IMR-90 (cell line): ENCODE measurements around the gene CDK14. TPM values are rescaled to one million over a fixed set of nuclear protein-coding genes. Genes with fewer than 3 reads are reported as not detected.

ENCODE experiments used
- ATAC-seq: fragments of 200-7000 bp; cut with Tn5 transposase; 2 replicates; pipeline ENCODE4 v1.9.1; 2020; ENCODE audit warnings: low read depth, mild to moderate bottlenecking, moderate library complexity
- BruUV-seq: library from RNA; stranded (reverse); fragments of 400-500 nt; replicated peaks from 2 replicates; lab custom pipeline; 2021; lab: Mats Ljungman, UMichigan
- CTCF ChIA-PET: fragments of 300-600 bp; formaldehyde crosslinking; extraction: SDS; loops from one replicate; lab custom pipeline; 2021; ENCODE audit warnings: antibody characterized with exemption; lab: Yijun Ruan, JAX
- POLR2A ChIA-PET: fragments of 300-600 bp; sonication (Branson Sonifier 250); formaldehyde crosslinking; loops from one replicate; lab custom pipeline; 2022; ENCODE audit warnings: antibody characterized with exemption; ENCODE audit not compliant: unreplicated experiment; lab: Charles Lee
- DNase-seq: peaks from one replicate; pipeline ENCODE4 v3.0.0; 2013
- H2AFZ ChIP-seq: replicated peaks from 2 replicates; pipeline ENCODE3; 2013; ENCODE audit warnings: low read length, mild to moderate bottlenecking; ENCODE audit not compliant: poor library complexity
- H2AK5ac ChIP-seq: 2 replicates; pipeline ENCODE4 v1.6.1; 2013; ENCODE audit warnings: low read depth, low read length, inconsistent platforms
- H2AK9ac ChIP-seq: replicated peaks from 2 replicates; pipeline ENCODE3; 2013; ENCODE audit warnings: mild to moderate bottlenecking, low read depth, low read length, moderate library complexity; ENCODE audit not compliant: poor library complexity
- H2BK120ac ChIP-seq: 2 replicates; pipeline ENCODE4 v1.6.1; 2013; ENCODE audit warnings: low read depth, low read length, inconsistent platforms
- H2BK15ac ChIP-seq: 3 replicates; pipeline ENCODE4 v1.6.1; 2013; ENCODE audit warnings: low read depth, low read length, inconsistent platforms
- H2BK20ac ChIP-seq: 2 replicates; pipeline ENCODE4 v1.6.1; 2013; ENCODE audit warnings: low read depth, mild to moderate bottlenecking, inconsistent platforms, low read length, moderate library complexity
- H2BK5ac ChIP-seq: 2 replicates; pipeline ENCODE4 v1.6.1; 2013; ENCODE audit warnings: mild to moderate bottlenecking, low read depth, low read length, inconsistent platforms; ENCODE audit not compliant: poor library complexity, severe bottlenecking
- H3K14ac ChIP-seq: replicated peaks from 2 replicates; pipeline ENCODE4 v1.6.1; 2013; ENCODE audit warnings: low read depth, low read length, inconsistent platforms
- H3K18ac ChIP-seq: 2 replicates; pipeline ENCODE4 v1.6.1; 2013; ENCODE audit warnings: low read depth, low read length, control low read depth
- H3K23ac ChIP-seq: 2 replicates; pipeline ENCODE4 v1.6.1; 2013; ENCODE audit warnings: low read depth, low read length, inconsistent platforms
- H3K27ac ChIP-seq: 2 replicates; pipeline ENCODE4 v1.5.1; 2013; ENCODE audit warnings: mild to moderate bottlenecking, control low read depth, low read length; ENCODE audit not compliant: insufficient read depth
- H3K27me3 ChIP-seq: 2 replicates; pipeline ENCODE4 v1.6.1; 2013; ENCODE audit warnings: low read length; ENCODE audit not compliant: control insufficient read depth, insufficient read depth
- H3K36me3 ChIP-seq: 2 replicates; pipeline ENCODE4 v1.6.1; 2013; ENCODE audit warnings: low read length, mixed read lengths; ENCODE audit not compliant: control insufficient read depth, insufficient read depth
- H3K4ac ChIP-seq: 2 replicates; pipeline ENCODE4 v1.6.1; 2013; ENCODE audit warnings: low read depth, low read length, inconsistent platforms
- H3K4me1 ChIP-seq: 2 replicates; pipeline ENCODE4 v1.6.1; 2013; ENCODE audit warnings: low read length, mixed read lengths; ENCODE audit not compliant: control insufficient read depth, insufficient read depth
- H3K4me2 ChIP-seq: 2 replicates; pipeline ENCODE4 v1.6.1; 2013; ENCODE audit warnings: low read depth, mild to moderate bottlenecking, control low read depth, low read length, moderate library complexity
- H3K4me3 ChIP-seq: 2 replicates; pipeline ENCODE4 v1.5.1; 2013; ENCODE audit warnings: low read depth, mild to moderate bottlenecking, control low read depth, low read length, moderate library complexity; ENCODE audit not compliant: insufficient read depth
- H3K56ac ChIP-seq: 2 replicates; pipeline ENCODE4 v1.6.1; 2013; ENCODE audit warnings: low read length, inconsistent platforms; ENCODE audit not compliant: insufficient read depth; ENCODE audit errors: extremely low read depth
- H3K79me1 ChIP-seq, 2 experiments: 2 replicates each; pipeline ENCODE4 v1.6.1; 2013; ENCODE audit warnings: low read length in 2 of 2, inconsistent platforms in 1 of 2, low read depth in 1 of 2
- H3K9ac ChIP-seq: 2 replicates; pipeline ENCODE4 v1.6.1; 2013; ENCODE audit warnings: low read depth, low read length, control low read depth
- H3K9me1 ChIP-seq: 2 replicates; pipeline ENCODE4 v1.6.1; 2013; ENCODE audit warnings: low read length, inconsistent platforms; ENCODE audit not compliant: insufficient read depth
- H3K9me3 ChIP-seq: 2 replicates; pipeline ENCODE4 v1.6.1; 2013; ENCODE audit warnings: low read length; ENCODE audit not compliant: control insufficient read depth, insufficient read depth
- H4K20me1 ChIP-seq: 2 replicates; pipeline ENCODE4 v1.6.1; 2013; ENCODE audit warnings: low read length, inconsistent platforms; ENCODE audit not compliant: insufficient read depth
- H4K5ac ChIP-seq: 2 replicates; pipeline ENCODE4 v1.6.1; 2013; ENCODE audit warnings: mild to moderate bottlenecking, low read depth, low read length, control low read depth
- H4K8ac ChIP-seq, 2 experiments: 2 replicates each; pipeline ENCODE4 v1.6.1; 2013; ENCODE audit warnings: low read depth in 2 of 2, low read length in 2 of 2, control low read depth in 1 of 2, inconsistent platforms in 1 of 2
- H4K91ac ChIP-seq: 2 replicates; pipeline ENCODE4 v1.6.1; 2013; ENCODE audit warnings: low read depth, low read length, inconsistent platforms; ENCODE audit not compliant: insufficient read depth
- BHLHE40 ChIP-seq: fragments of 150-350 bp; IDR thresholded peaks from 2 replicates; pipeline ENCODE4 v1.6.1; 2016; ENCODE audit warnings: mild to moderate bottlenecking, low read depth, low read length
- CEBPB ChIP-seq: IDR thresholded peaks from 2 replicates; pipeline ENCODE4 v1.6.1; 2012; ENCODE audit warnings: low read depth, low read length, improper control_type of control experiment
- CHD1 ChIP-seq: IDR thresholded peaks from 2 replicates; pipeline ENCODE4 v1.6.1; 2012; ENCODE audit warnings: low read depth, low read length, improper control_type of control experiment
- CTCF ChIP-seq: conservative IDR thresholded peaks from 2 replicates; pipeline ENCODE4 v1.5.1; 2012; ENCODE audit warnings: mild to moderate bottlenecking, low read depth, low read length, improper control_type of control experiment
- ELK1 ChIP-seq: fragments of 150-350 bp; IDR thresholded peaks from 2 replicates; pipeline ENCODE4 v1.6.1; 2016; ENCODE audit warnings: low read depth, mild to moderate bottlenecking, low read length, moderate library complexity, borderline replicate concordance
- FOS ChIP-seq: fragments of 150-350 bp; IDR thresholded peaks from 2 replicates; pipeline ENCODE4 v1.6.1; 2016; ENCODE audit warnings: low read depth, low read length
- MAFK ChIP-seq: IDR thresholded peaks from 2 replicates; pipeline ENCODE4 v1.6.1; 2012; ENCODE audit warnings: low read depth, low read length, improper control_type of control experiment
- MAZ ChIP-seq: IDR thresholded peaks from 2 replicates; pipeline ENCODE4 v1.6.1; 2012; ENCODE audit warnings: low read depth, mild to moderate bottlenecking, low read length, improper control_type of control experiment, moderate library complexity, borderline replicate concordance
- MXI1 ChIP-seq: IDR thresholded peaks from 2 replicates; pipeline ENCODE4 v1.6.1; 2012; ENCODE audit warnings: low read depth, mild to moderate bottlenecking, low read length, moderate library complexity, borderline replicate concordance
- NFE2L2 ChIP-seq: fragments of 150-350 bp; IDR thresholded peaks from 2 replicates; pipeline ENCODE4 v1.6.1; 2016; ENCODE audit warnings: low read depth, mild to moderate bottlenecking, low read length
- POLR2A ChIP-seq: IDR thresholded peaks from 2 replicates; pipeline ENCODE4 v1.6.1; 2012; ENCODE audit warnings: mild to moderate bottlenecking, low read depth, low read length
- RAD21 ChIP-seq: IDR thresholded peaks from 2 replicates; pipeline ENCODE4 v1.6.1; 2012; ENCODE audit warnings: low read length, improper control_type of control experiment
- RCOR1 ChIP-seq: IDR thresholded peaks from 2 replicates; pipeline ENCODE4 v1.6.1; 2012; ENCODE audit warnings: mild to moderate bottlenecking, low read length, improper control_type of control experiment; ENCODE audit not compliant: insufficient replicate concordance
- RFX5 ChIP-seq: IDR thresholded peaks from 2 replicates; pipeline ENCODE4 v1.8.0; 2012; ENCODE audit warnings: low read depth, mild to moderate bottlenecking, low read length, moderate library complexity
- SMC3 ChIP-seq: fragments of 150-350 bp; IDR thresholded peaks from 2 replicates; pipeline ENCODE4 v1.6.1; 2016; ENCODE audit warnings: low read depth, mild to moderate bottlenecking, antibody characterized with exemption, low read length, moderate library complexity
- USF2 ChIP-seq: fragments of 150-350 bp; IDR thresholded peaks from 2 replicates; pipeline ENCODE4 v1.6.1; 2017; ENCODE audit warnings: mild to moderate bottlenecking, antibody characterized with exemption, low read length, low read depth
- WGBS, 2 experiments: methylation state at CpG; one replicate each; pipeline versions ENCODE4 v1.1.5 to v1.1.7; 2013; ENCODE audit warnings: missing lambda C conversion rate in 2 of 2; ENCODE audit not compliant: insufficient read length in 1 of 2; ENCODE audit errors: extremely low coverage in 2 of 2; 5-methylcytosine and 5-hydroxymethylcytosine counted together
- dilution Hi-C: fragments of 300-500 bp; cut with HindIII; formaldehyde crosslinking; loops from one replicate; pipeline ENCODE4 v1.14.3; 2018; ENCODE audit warnings: low sequenced_read_pairs; ENCODE audit not compliant: unreplicated experiment
- in situ Hi-C: fragments of 300-500 bp; cut with MboI; formaldehyde crosslinking; loops from 3 replicates; pipeline ENCODE4 v1.14.3; 2019; ENCODE audit warnings: low sequenced_read_pairs, inconsistent platforms, mixed read lengths
- intact Hi-C: fragments of 100-400 bp; cut with micrococcal nuclease; formaldehyde crosslinking; loops from 2 replicates; pipeline ENCODE4 v1.10.0; 2022
- polyA plus RNA-seq, 3 experiments: library from polyadenylated mRNA; depleted of rRNA; stranded (reverse); fragments of >200 nt; gene quantifications; 2 replicates each; pipeline ENCODE4 v1.2.3, GENCODE V29; 2012; ENCODE audit warnings: low replicate concordance in 1 of 3
- total RNA-seq: library from RNA; depleted of rRNA; stranded (reverse); fragments of >200 nt; gene quantifications from 2 replicates; pipeline ENCODE4 v1.2.3, GENCODE V29; 2012

Gene CDK14
- total and polyA plus RNA-seq, 2 of the 4 experiments (the other 2 are of a cell fraction): 10.1 to 29.6 TPM

- Histone ChIP-seq H2BK120ac (no peak overlapping the region), H3K18ac (no peak overlapping the region), H4K8ac (no peak overlapping the region), H4K20me1 (no peaks in the 10 kb centered on the region), H2BK5ac (no peak overlapping the region), H4K91ac (no peak overlapping the region), H2BK20ac (no peak overlapping the region), H3K56ac (no peak overlapping the region), H3K4me1 (peaks cover 2% of the 10 kb centered on the region), H2BK15ac (no peak overlapping the region), H3K14ac (no peak overlapping the region), H3K27ac (no peak overlapping the region), H3K23ac (no peak overlapping the region), H3K9me3 (0 out of 2 replicates have a peak, but pooled peaks cover 2% of the 10 kb centered on the region), H4K5ac (no peak overlapping the region), H3K9ac (no peak overlapping the region), H2AFZ (no peak overlapping the region), H3K9me1 (peaks cover 3% of the 10 kb centered on the region; the same call in 1 of the 2 replicates), H2AK9ac (no peak overlapping the region), H2AK5ac (no peak overlapping the region), H3K4ac (no peak overlapping the region), H3K27me3 (no peaks in the 10 kb centered on the region), H3K4me2 (no peak overlapping the region), H3K79me1 (peaks cover 10 to 18% of the 10 kb centered on the region in 2 experiments; a peak in 3 of 4 replicates), H3K4me3 (no peak overlapping the region), H3K36me3 (no peaks in the 10 kb centered on the region)
- dilution Hi-C loops (no loop called here), intact Hi-C loops (no loop called here), in situ Hi-C loops (no loop called here)
- POLR2A ChIA-PET: no interaction called here
- ATAC-seq (no peak), DNase-seq (no peak)
- CTCF ChIA-PET: no interaction called here
- no TSS peak for BruUV-seq
- no peak for TF ChIP-seq MAFK
- TF ChIP-seq ELK1: no peak
- no peak for TF ChIP-seq BHLHE40
- no peak for TF ChIP-seq NFE2L2
- TF ChIP-seq CTCF: no peak
- no peak for TF ChIP-seq SMC3
- no peak for TF ChIP-seq USF2
- TF ChIP-seq RCOR1: no peak
- TF ChIP-seq CHD1: no peak
- TF ChIP-seq RAD21: no peak
- TF ChIP-seq FOS: no peak
- no peak for TF ChIP-seq MXI1
- TF ChIP-seq MAZ: no peak
- no peak for TF ChIP-seq POLR2A
- TF ChIP-seq RFX5: no peak
- no peak for TF ChIP-seq CEBPB
- no CpG with 5 or more reads among the region's 2 CpGs for WGBS, 2 experiments
These were observed 240.8 kb downstream of the CDK14 start for GRCh38 chr7:90836937-90837336.
